HepG2 (cell line): ENCODE data around the gene IVD. TPM values are rescaled to one million over a fixed set of nuclear protein-coding genes. Genes with fewer than 3 reads are reported as not detected.
A peak's percentile ranks its signal among the peaks of the same experiment; 100 is the strongest.

Experiments used
- ATF4 ChIP-seq, 2 experiments: fragments of 450-650 bp in 1 of 2; sonication (generic) in 1 of 2; formaldehyde crosslinking; IDR thresholded peaks; 2 replicates each; pipeline versions ENCODE4 v1.5.0 to v1.8.0; 2020 to 2022; ENCODE audit warnings: mild to moderate bottlenecking in 1 of 2, missing genetic modification reagents in 1 of 2
- BCLAF1 ChIP-seq: fragments of 450-650 bp; IDR thresholded peaks from 2 replicates; pipeline ENCODE4 v1.6.1; 2017; ENCODE audit warnings: mild to moderate bottlenecking
- CCDC6 ChIP-seq: sonication (generic); formaldehyde crosslinking; IDR thresholded peaks from 2 replicates; pipeline ENCODE4 v1.8.1; 2022; ENCODE audit warnings: mild to moderate bottlenecking, missing genetic modification reagents, moderate library complexity
- CHD2 ChIP-seq: IDR thresholded peaks from 2 replicates; pipeline ENCODE4 v1.6.1; 2011; ENCODE audit warnings: low read depth, low read length, improper control_type of control experiment
- DNMT1 ChIP-seq: sonication (generic); formaldehyde crosslinking; IDR thresholded peaks from 2 replicates; pipeline ENCODE4 v1.5.1; 2020; ENCODE audit warnings: mild to moderate bottlenecking, missing genetic modification reagents
- TSC22D2 ChIP-seq: sonication (generic); formaldehyde crosslinking; IDR thresholded peaks from 2 replicates; pipeline ENCODE4 v1.5.1; 2020; ENCODE audit warnings: missing genetic modification reagents, mild to moderate bottlenecking, borderline replicate concordance
- UBTF ChIP-seq: sonication (generic); formaldehyde crosslinking; IDR thresholded peaks from 2 replicates; pipeline ENCODE4 v1.4.0; 2020; ENCODE audit warnings: mild to moderate bottlenecking, missing genetic modification reagents
- ZHX2 ChIP-seq, 2 experiments: sonication (generic) in 1 of 2; formaldehyde crosslinking in 1 of 2; IDR thresholded peaks; 2 replicates each; pipeline versions ENCODE4 v1.6.1 to v1.9.0; 2014 to 2022; ENCODE audit warnings: antibody characterized with exemption in 1 of 2, borderline replicate concordance in 1 of 2, inconsistent platforms in 1 of 2, low read depth in 1 of 2, missing genetic modification reagents in 1 of 2
- ZNF282 ChIP-seq: fragments of 450-650 bp; IDR thresholded peaks from 2 replicates; pipeline ENCODE4 v1.6.1; 2018; ENCODE audit not compliant: partially characterized antibody
- ZNF317 ChIP-seq: sonication (generic); formaldehyde crosslinking; IDR thresholded peaks from 2 replicates; pipeline ENCODE4 v1.5.0; 2020; ENCODE audit warnings: mild to moderate bottlenecking, missing genetic modification reagents
- ZNF574 ChIP-seq: sonication (generic); formaldehyde crosslinking; IDR thresholded peaks from 2 replicates; pipeline ENCODE4 v1.4.0; 2020; ENCODE audit warnings: missing genetic modification reagents
- ZNF878 ChIP-seq: sonication (generic); formaldehyde crosslinking; IDR thresholded peaks from 2 replicates; pipeline ENCODE4 v1.8.1; 2023; ENCODE audit warnings: mild to moderate bottlenecking, missing genetic modification reagents, moderate library complexity
- polyA plus RNA-seq, 8 experiments: library from polyadenylated mRNA; depleted of rRNA in 3 of 8; stranded (reverse) in 7 of 8; unstranded in 1 of 8; fragments of >200 nt; fragmentation: Illumina TruSeq in 4 of 8; extraction: Trizol in 4 of 8; gene quantifications; 2 replicates each; pipeline versions ENCODE4 v1.2.1 to v1.2.3, GENCODE V29; 2011 to 2016; ENCODE audit warnings: low read depth in 4 of 8, missing spikeins in 1 of 8, mixed read lengths in 1 of 8; ENCODE audit not compliant: insufficient read depth in 1 of 8
- total RNA-seq, 5 experiments: library from RNA; depleted of rRNA; stranded (reverse); fragments of >200 nt; fragmentation: Illumina TruSeq; extraction: Trizol; gene quantifications; 2 replicates each; pipeline ENCODE4 v1.2.3, GENCODE V29; 2016; ENCODE audit warnings: low read depth in 1 of 5

The IVD gene
- total and polyA plus RNA-seq, 2 of the 13 experiments (the other 11 are each of a cell fraction or from before 2014, with no cell fraction given), result 48.0 to 53.9 TPM

- peak; percentile 75 for TF ChIP-seq ZNF574 (CRISPR knock-in tag)
- no peak for TF ChIP-seq ATF4 (CRISPR knock-in tag; IDR thresholded peaks at IDR 0.05)
- TF ChIP-seq ZNF878 (CRISPR knock-in tag), result no peak
- no peak for TF ChIP-seq ZHX2 (IDR thresholded peaks at IDR 0.05; ENCODE audit: low read depth)
- TF ChIP-seq ZHX2 (CRISPR knock-in tag; IDR thresholded peaks at IDR 0.05; ENCODE audit: borderline replicate concordance), result no peak
- no peak for TF ChIP-seq ZNF317 (CRISPR knock-in tag)
- TF ChIP-seq BCLAF1, result no peak
- TF ChIP-seq UBTF (CRISPR knock-in tag), result peak; percentile 33
- no peak for TF ChIP-seq CHD2
- TF ChIP-seq CCDC6 (CRISPR knock-in tag), result no peak
- TF ChIP-seq DNMT1 (CRISPR knock-in tag), result 0 out of 2 replicates have a peak, but pooled peaks have one; percentile 14
- TF ChIP-seq ZNF282, result no peak
- TF ChIP-seq TSC22D2 (CRISPR knock-in tag), result no peak
Measured at GRCh38 chr15:40357723-40358470, 47.7 kb upstream of the IVD start, which contains the start of gene DISP2 (continued).
